K562 (cell line): ENCODE results near the gene STRN3. TPM values are rescaled to one million over a fixed set of nuclear protein-coding genes. Genes with fewer than 3 reads are reported as not detected.

Experiments
- ATAC-seq: fragments of 200-7000 bp; cut with Tn5 transposase; 3 replicates; pipeline ENCODE4 v1.9.1; 2020; ENCODE audit warnings: moderate library complexity
- BruUV-seq: library from RNA; stranded (reverse); fragments of 400-500 nt; replicated peaks from 2 replicates; lab custom pipeline; 2021; lab: Mats Ljungman, UMichigan
- CTCF ChIA-PET: fragments of 300-600 bp; formaldehyde crosslinking; extraction: SDS; loops from one replicate; lab custom pipeline; 2021; ENCODE audit warnings: low intra/inter-chr PET ratio; lab: Yijun Ruan, JAX
- POLR2A ChIA-PET: fragments of 300-600, 350-650 bp; sonication (Branson Sonifier 250); formaldehyde crosslinking; extraction: SDS; loops from one replicate; lab custom pipeline; 2021; ENCODE audit warnings: antibody characterized with exemption, inconsistent platforms; lab: Yijun Ruan, JAX
- DNase-seq, 4 experiments: peaks; one replicate each; pipeline versions ENCODE4 v3.0.0 to v3.0.0-alpha.2; 2011 to 2018; ENCODE audit warnings: low spot score in 3 of 4, mixed read lengths in 3 of 4; ENCODE audit errors: extremely low read depth in 1 of 4
- FAIRE-seq: peaks from 2 replicates; lab custom pipeline; 2011; peaks lifted over from hg19 to GRCh38; lab: Jason Lieb, UNC
- H2AFZ ChIP-seq: 2 replicates; pipeline ENCODE4 v1.6.0; 2011; ENCODE audit warnings: low read depth, low read length, control low read depth, inconsistent platforms
- H3K27ac ChIP-seq: fragments of 200-600 bp; 3 replicates; pipeline ENCODE4 v1.8.0; 2011; ENCODE audit warnings: low read depth, mild to moderate bottlenecking, control low read depth, inconsistent platforms, low read length, moderate library complexity, mixed read lengths; ENCODE audit errors: extremely low read depth
- H3K27me3 ChIP-seq, 2 experiments: fragments of 300-600 bp in 1 of 2; 2 replicates in 1 of 2; 3 replicates in 1 of 2; pipeline versions ENCODE4 v1.6.0 to v1.8.0; 2011; ENCODE audit warnings: inconsistent platforms in 2 of 2, low read length in 2 of 2, mild to moderate bottlenecking in 1 of 2, mixed read lengths in 1 of 2, moderate library complexity in 1 of 2; ENCODE audit not compliant: control insufficient read depth in 2 of 2, insufficient read depth in 2 of 2
- H3K36me3 ChIP-seq: fragments of 300-600 bp; 3 replicates; pipeline ENCODE4 v1.8.0; 2011; ENCODE audit warnings: mild to moderate bottlenecking, low read length, inconsistent platforms; ENCODE audit not compliant: control insufficient read depth, insufficient read depth
- H3K4me1 ChIP-seq, 2 experiments: fragments of 200-600 bp in 1 of 2; replicated peaks in 1 of 2; 2 replicates in 1 of 2; 3 replicates in 1 of 2; pipeline versions ENCODE4 v1.5.1 to v1.8.0; 2011; ENCODE audit warnings: inconsistent platforms in 2 of 2, low read length in 2 of 2, mild to moderate bottlenecking in 1 of 2, mixed read lengths in 1 of 2, moderate library complexity in 1 of 2; ENCODE audit not compliant: control insufficient read depth in 2 of 2, insufficient read depth in 2 of 2
- H3K4me2 ChIP-seq: 2 replicates; pipeline ENCODE4 v1.6.1; 2011; ENCODE audit warnings: low read length, control low read depth, inconsistent platforms, mixed read lengths; ENCODE audit not compliant: insufficient read depth
- H3K4me3 ChIP-seq: fragments of 200-600 bp; sonication (generic), shearing (Covaris generic); 2 replicates; pipeline ENCODE4 v1.5.1; 2016; ENCODE audit warnings: control low read depth, inconsistent platforms
- H3K79me2 ChIP-seq: fragments of 200-600 bp; 3 replicates; pipeline ENCODE4 v1.8.0; 2011; ENCODE audit warnings: low read length, inconsistent platforms; ENCODE audit not compliant: control insufficient read depth, insufficient read depth
- H3K9ac ChIP-seq, 2 experiments: 2 replicates each; pipeline versions ENCODE4 v1.6.0 to v1.6.1; 2011; ENCODE audit warnings: low read depth in 2 of 2, low read length in 2 of 2, control low read depth in 1 of 2, inconsistent platforms in 1 of 2, mild to moderate bottlenecking in 1 of 2, mixed read lengths in 1 of 2; ENCODE audit not compliant: insufficient read depth in 1 of 2
- H3K9me1 ChIP-seq: one replicate; pipeline ENCODE4 v1.6.0; 2011; ENCODE audit warnings: inconsistent platforms, mild to moderate bottlenecking, low read length, moderate library complexity; ENCODE audit not compliant: control insufficient read depth, insufficient read depth
- H3K9me3 ChIP-seq: replicated peaks from 2 replicates; pipeline ENCODE4 v1.5.1; 2011; ENCODE audit warnings: low read depth, low read length, inconsistent platforms; ENCODE audit not compliant: control insufficient read depth, insufficient read depth
- H4K20me1 ChIP-seq: replicated peaks from 2 replicates; pipeline ENCODE4 v1.6.1; 2011; ENCODE audit warnings: low read length, inconsistent platforms, mixed read lengths; ENCODE audit not compliant: control insufficient read depth, insufficient read depth
- AFF4 ChIP-seq: sonication (generic); formaldehyde crosslinking; IDR thresholded peaks from 2 replicates; pipeline ENCODE4 v1.8.0; 2023; ENCODE audit warnings: mild to moderate bottlenecking, missing genetic modification reagents
- ARID1B ChIP-seq: fragments of 450-650 bp; IDR thresholded peaks from 2 replicates; pipeline ENCODE4 v1.6.1; 2016; ENCODE audit warnings: antibody characterized with exemption, mild to moderate bottlenecking, inconsistent platforms
- ATF6 ChIP-seq: sonication (generic); formaldehyde crosslinking; IDR thresholded peaks from 2 replicates; pipeline ENCODE4 v1.4.0; 2020; ENCODE audit warnings: mild to moderate bottlenecking, missing genetic modification reagents
- CBFA2T3 ChIP-seq: fragments of 450-650 bp; IDR thresholded peaks from 2 replicates; pipeline ENCODE4 v1.6.1; 2017
- CREM ChIP-seq: IDR thresholded peaks from 2 replicates; pipeline ENCODE4 v1.6.1; 2014; ENCODE audit warnings: antibody characterized with exemption, low read depth
- HNRNPUL1 ChIP-seq: fragments of 200-400 bp; formaldehyde crosslinking; IDR thresholded peaks from 2 replicates; pipeline ENCODE4 v1.6.1; 2017; ENCODE audit warnings: low read length
- HOMEZ ChIP-seq: fragments of 250-450 bp; sonication (Bioruptor Pico); IDR thresholded peaks from 2 replicates; pipeline ENCODE4 v1.4.0; 2020; ENCODE audit warnings: mild to moderate bottlenecking, moderate library complexity
- PTBP1 ChIP-seq: fragments of 200-400 bp; formaldehyde crosslinking; IDR thresholded peaks from 2 replicates; pipeline ENCODE4 v1.6.1; 2017; ENCODE audit warnings: low read depth, low read length
- RBM25 ChIP-seq: fragments of 200-400 bp; formaldehyde crosslinking; IDR thresholded peaks from 2 replicates; pipeline ENCODE4 v1.6.1; 2018; ENCODE audit warnings: low read length, low read depth, moderate library complexity; ENCODE audit not compliant: severe bottlenecking
- TAL1 ChIP-seq: fragments of 450-650 bp; IDR thresholded peaks from 2 replicates; pipeline ENCODE4 v1.6.1; 2016; ENCODE audit warnings: mild to moderate bottlenecking
- TCF3 ChIP-seq: sonication (generic); formaldehyde crosslinking; IDR thresholded peaks from 2 replicates; pipeline ENCODE4 v1.4.0; 2020; ENCODE audit warnings: mild to moderate bottlenecking, missing genetic modification reagents
- TCF7 ChIP-seq: sonication (generic); IDR thresholded peaks from 2 replicates; pipeline ENCODE4 v1.6.1; 2016; ENCODE audit warnings: antibody characterized with exemption, borderline replicate concordance
- ZFP1 ChIP-seq: fragments of 450-650 bp; formaldehyde crosslinking; IDR thresholded peaks from 2 replicates; pipeline ENCODE4 v1.4.0; 2020; ENCODE audit warnings: mild to moderate bottlenecking, mixed read lengths
- ZNF12 ChIP-seq: sonication (generic); formaldehyde crosslinking; IDR thresholded peaks from 2 replicates; pipeline ENCODE4 v1.4.0; 2020; ENCODE audit warnings: mild to moderate bottlenecking, missing genetic modification reagents
- ZNF197 ChIP-seq: fragments of 200-800 bp; sonication (Bioruptor generic); IDR thresholded peaks from 2 replicates; pipeline ENCODE4 v1.6.1; 2016; ENCODE audit warnings: low read depth, missing genetic modification characterization, missing compliant biosample characterization
- ZNF3 ChIP-seq: fragments of 250-450 bp; sonication (Bioruptor Pico); IDR thresholded peaks from 2 replicates; pipeline ENCODE4 v1.5.0; 2021; ENCODE audit warnings: mild to moderate bottlenecking, moderate library complexity
- ZNF780A ChIP-seq: fragments of 250-450 bp; sonication (Bioruptor Pico); IDR thresholded peaks from 2 replicates; pipeline ENCODE4 v1.5.0; 2021; ENCODE audit warnings: mild to moderate bottlenecking
- WGBS: fragments of 100-300 bp; shearing (Covaris generic); methylation state at CpG from one replicate; pipeline ENCODE4 v1.1.6; 2016; ENCODE audit warnings: low coverage, mixed read lengths; ENCODE audit not compliant: insufficient coverage; ENCODE audit errors: missing lambda C conversion rate; 5-methylcytosine and 5-hydroxymethylcytosine counted together
- in situ Hi-C: fragments of 300-500 bp; cut with MboI; formaldehyde crosslinking; loops from 4 replicates; pipeline ENCODE4 v1.15.0; 2018; ENCODE audit warnings: inconsistent platforms, mixed read lengths
- intact Hi-C: fragments of 100-400 bp; cut with micrococcal nuclease; formaldehyde crosslinking; loops from 2 replicates; pipeline ENCODE4 v1.14.2; 2022
- polyA plus RNA-seq, 8 experiments: library from polyadenylated mRNA; depleted of rRNA in 4 of 8; stranded (reverse) in 5 of 8; unstranded in 3 of 8; fragments of >200 nt; fragmentation: Nextera tagmentation in 2 of 8; fragmentation: Illumina TruSeq in 1 of 8; extraction: Ambion mirVana in 2 of 8; extraction: Trizol in 1 of 8; gene quantifications; 2 replicates each; pipeline versions ENCODE4 v1.2.1 to v1.2.3, GENCODE V29; 2011 to 2014; ENCODE audit warnings: inconsistent platforms in 1 of 8, missing spikeins in 1 of 8
- total RNA-seq, 7 experiments: library from RNA; depleted of rRNA in 6 of 7; stranded (reverse); fragments of >200 nt in 6 of 7; fragmentation: Illumina TruSeq in 2 of 7; extraction: Trizol in 2 of 7; gene quantifications; 2 replicates each; pipeline versions ENCODE4 v1.2.1 to v1.2.3, GENCODE V29; 2011 to 2021; ENCODE audit warnings: low replicate concordance in 1 of 7

STRN3 gene
- total and polyA plus RNA-seq, 9 of the 15 experiments (the other 6 are each of a cell fraction or from before 2014, with no cell fraction given) = 5.9 to 29.1 (median 16.0) TPM

- in situ Hi-C loops = no loop called here
- Histone ChIP-seq H3K27me3 (no peaks in the 10 kb centered on the region), H3K4me1 (peaks cover 0 to 6% of the 10 kb centered on the region in 2 experiments; a peak in 2 of 5 replicates), H3K4me3 (no peak overlapping the region), H2AFZ (no peak overlapping the region), H4K20me1 (no peaks in the 10 kb centered on the region), H3K9me1 (no peaks in the 10 kb centered on the region), H3K36me3 (peaks cover 91% of the 10 kb centered on the region), H3K9me3 (no peaks in the 10 kb centered on the region), H3K4me2 (no peak overlapping the region), H3K79me2 (no peaks in the 10 kb centered on the region), H3K27ac (no peak overlapping the region), H3K9ac (no peak overlapping the region)
- BruUV-seq = no TSS peak
- WGBS = 59% methylated on average over 3 of the region's 3 CpGs
- FAIRE-seq (no peak), ATAC-seq (no peak), DNase-seq (no peak)
- ChIA-PET POLR2A (no interaction called here), CTCF (no interaction called here)
- intact Hi-C loops = no loop called here
- TF ChIP-seq HOMEZ (CRISPR knock-in tag) (no peak), ZNF3 (CRISPR knock-in tag) (no peak), ZNF780A (CRISPR knock-in tag) (no peak), TAL1 (peak; percentile 27; the same call in 1 of the 2 replicates), CBFA2T3 (peak; percentile 21; the same call in 1 of the 2 replicates), TCF7 (no peak), ATF6 (no peak), ZFP1 (CRISPR knock-in tag) (no peak), PTBP1 (no peak), AFF4 (no peak), RBM25 (no peak), ZNF12 (CRISPR knock-in tag) (no peak), TCF3 (CRISPR knock-in tag) (peak; percentile 37), CREM (no peak), HNRNPUL1 (no peak), ZNF197 (CRISPR knock-in tag) (no peak), ARID1B (peak; percentile 48)
Measured at GRCh38 chr14:30884901-30885300, 141.3 kb downstream of the STRN3 start.
